NCI-H146 (cell line): ENCODE results near the gene ADGRF1.
"Not testable (repeated sequence)": the region's sequence is repeated elsewhere in the genome, so short reads cannot be mapped to it uniquely, and the experiment has no call there.

Experiments used
- DNase-seq: peaks from one replicate; lab custom pipeline; 2025; lab: John Stamatoyannopoulos, UW

The ADGRF1 gene

GRCh38 chr6:47061309-47062300 lies 19.5 kb upstream of the ADGRF1 start:
- no peak for DNase-seq

- no peak for DNase-seq
These were observed 17.2 kb upstream of the ADGRF1 start for GRCh38 chr6:47059216-47059885.

GRCh38 chr6:47057830-47058540 lies 15.9 kb upstream of the ADGRF1 start:
- DNase-seq: no peak

- no peak for DNase-seq
These were observed 14.7 kb upstream of the ADGRF1 start for GRCh38 chr6:47056832-47057231.

GRCh38 chr6:47054302-47054701 lies 12.2 kb upstream of the ADGRF1 start:
- DNase-seq: not testable (repeated sequence)

- no peak for DNase-seq
These were observed 6.5 kb upstream of the ADGRF1 start for GRCh38 chr6:47048638-47049037.

GRCh38 chr6:47047479-47048407 lies 5.6 kb upstream of the ADGRF1 start:
- DNase-seq: peak; percentile 44

- DNase-seq: no peak
These were observed 5.0 kb upstream of the ADGRF1 start for GRCh38 chr6:47047097-47047478.

- DNase-seq: no peak
These were observed 2.3 kb upstream of the ADGRF1 start for GRCh38 chr6:47044397-47044796.

GRCh38 chr6:47043286-47043685 lies 1.2 kb upstream of the ADGRF1 start:
- DNase-seq: no peak

- DNase-seq: no peak
These were observed 391 bp downstream of the ADGRF1 start for GRCh38 chr6:47041741-47042140.

- DNase-seq: no peak
These were observed 7.2 kb downstream of the ADGRF1 start for GRCh38 chr6:47034926-47035325.

- no peak for DNase-seq
These were observed 7.7 kb downstream of the ADGRF1 start for GRCh38 chr6:47034421-47034820.

- DNase-seq: no peak
These were observed 9.0 kb downstream of the ADGRF1 start for GRCh38 chr6:47032974-47033765.

- DNase-seq: no peak
These were observed 10.5 kb downstream of the ADGRF1 start for GRCh38 chr6:47031656-47032055.

- no peak for DNase-seq
These were observed 12.1 kb downstream of the ADGRF1 start for GRCh38 chr6:47029865-47030561.

GRCh38 chr6:47028835-47029360 lies 13.2 kb downstream of the ADGRF1 start:
- DNase-seq: no peak

- DNase-seq: no peak
These were observed 14.8 kb downstream of the ADGRF1 start for GRCh38 chr6:47027315-47027714.

GRCh38 chr6:47026679-47027078 lies 15.5 kb downstream of the ADGRF1 start:
- no peak for DNase-seq

GRCh38 chr6:47023573-47023972 lies 18.6 kb downstream of the ADGRF1 start:
- DNase-seq: no peak
